Stimulated activated CD8-positive, alpha-beta memory T cell treated with anti-CD3 and anti-CD28 coated beads, Interleukin-4, amount 100 ng/mL, for 4 hours (primary cell): ENCODE results near the gene NUP188.

Experiments
- DNase-seq, 2 donors: peaks; one replicate each; pipeline ENCODE4 v3.0.0-alpha.2; 2020; ENCODE audit warnings: low read depth in 2 of 2, low spot score in 1 of 2

Gene NUP188

DNA sequence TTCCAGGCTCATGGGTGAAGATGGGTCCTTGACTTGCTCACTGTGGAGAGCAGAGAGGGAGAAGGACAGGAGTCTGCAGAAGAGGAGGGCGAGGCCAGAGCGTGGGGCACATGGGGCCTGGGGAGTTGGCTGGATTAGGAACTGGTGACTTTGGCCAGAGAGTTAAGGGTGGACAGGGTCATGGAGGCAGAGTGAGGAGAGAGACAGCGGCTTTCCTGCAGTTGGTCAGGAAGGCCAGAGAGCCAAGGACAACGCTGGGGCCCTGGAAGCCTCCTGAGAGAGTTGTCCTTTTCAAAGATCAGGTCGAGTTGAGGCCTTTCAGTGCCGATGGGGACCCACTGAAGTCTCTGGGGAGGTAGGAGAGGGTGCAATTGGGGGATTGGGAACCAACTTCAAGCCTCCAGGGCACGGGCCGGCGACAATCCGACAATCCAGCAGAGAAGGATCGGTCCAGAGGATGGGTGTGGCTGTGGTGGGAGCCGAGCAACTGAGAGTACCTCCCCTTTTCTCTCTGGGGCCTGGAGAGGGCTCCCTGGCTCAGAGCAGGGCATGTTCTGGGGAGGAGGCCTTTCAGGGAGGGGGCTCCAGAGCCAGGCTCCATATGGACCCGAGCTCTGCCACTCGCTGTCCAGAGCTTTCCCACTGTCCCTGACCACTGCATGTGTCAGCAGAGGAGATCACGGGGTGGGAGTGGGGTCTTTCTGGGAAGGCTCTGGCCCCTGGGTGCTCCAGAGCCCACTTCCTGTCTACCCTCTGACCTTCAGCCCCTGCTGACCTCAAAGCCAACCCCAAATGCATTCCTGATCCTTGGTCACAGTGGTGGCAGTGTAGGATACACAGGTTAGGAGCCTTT lies 34.2 kb upstream of the NUP188 start:
- no peak for DNase-seq

DNA sequence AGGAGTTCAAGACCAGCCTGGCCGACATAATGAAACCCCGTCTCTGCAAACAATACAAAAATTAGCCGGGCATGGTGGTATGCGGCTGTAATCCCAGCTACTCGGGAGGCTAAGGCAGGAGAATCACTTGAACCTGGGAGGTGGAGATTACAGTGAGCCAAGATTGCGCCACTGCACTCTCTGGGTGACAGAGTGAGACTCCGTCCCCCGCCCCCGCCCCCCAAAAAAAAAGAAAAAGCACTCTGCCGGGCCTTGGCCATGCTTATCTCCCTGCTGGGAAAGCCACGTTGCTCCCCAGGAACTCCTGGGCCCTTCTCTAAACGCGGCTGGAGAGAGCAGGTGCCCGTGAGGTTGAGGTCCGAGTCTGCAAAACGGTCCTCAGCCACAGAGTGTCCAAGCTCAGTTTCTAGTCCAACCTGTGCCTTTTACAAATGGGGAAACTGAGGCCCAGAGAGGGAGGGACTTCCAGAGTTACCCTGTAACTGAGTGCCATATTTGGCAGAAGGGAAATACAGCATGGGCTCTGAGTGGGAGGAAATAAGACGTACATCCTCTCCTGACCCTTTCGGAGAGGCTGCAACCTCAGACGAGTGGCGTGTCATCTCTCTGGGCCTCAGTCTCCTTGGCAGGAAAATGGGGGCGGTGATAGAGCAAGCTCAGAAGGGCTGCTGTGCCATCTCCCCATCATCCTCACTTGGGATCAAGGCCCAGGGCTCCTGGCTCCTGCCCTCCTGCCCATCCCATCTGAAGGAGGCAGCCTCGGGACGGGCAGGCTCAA lies 33.3 kb upstream of the NUP188 start:
- no peak for DNase-seq

DNA sequence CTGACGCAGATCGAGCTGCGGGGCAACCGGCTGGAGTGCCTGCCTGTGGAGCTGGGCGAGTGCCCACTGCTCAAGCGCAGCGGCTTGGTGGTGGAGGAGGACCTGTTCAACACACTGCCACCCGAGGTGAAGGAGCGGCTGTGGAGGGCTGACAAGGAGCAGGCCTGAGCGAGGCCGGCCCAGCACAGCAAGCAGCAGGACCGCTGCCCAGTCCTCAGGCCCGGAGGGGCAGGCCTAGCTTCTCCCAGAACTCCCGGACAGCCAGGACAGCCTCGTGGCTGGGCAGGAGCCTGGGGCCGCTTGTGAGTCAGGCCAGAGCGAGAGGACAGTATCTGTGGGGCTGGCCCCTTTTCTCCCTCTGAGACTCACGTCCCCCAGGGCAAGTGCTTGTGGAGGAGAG lies 31.3 kb upstream of the NUP188 start:
- no peak for DNase-seq

DNA sequence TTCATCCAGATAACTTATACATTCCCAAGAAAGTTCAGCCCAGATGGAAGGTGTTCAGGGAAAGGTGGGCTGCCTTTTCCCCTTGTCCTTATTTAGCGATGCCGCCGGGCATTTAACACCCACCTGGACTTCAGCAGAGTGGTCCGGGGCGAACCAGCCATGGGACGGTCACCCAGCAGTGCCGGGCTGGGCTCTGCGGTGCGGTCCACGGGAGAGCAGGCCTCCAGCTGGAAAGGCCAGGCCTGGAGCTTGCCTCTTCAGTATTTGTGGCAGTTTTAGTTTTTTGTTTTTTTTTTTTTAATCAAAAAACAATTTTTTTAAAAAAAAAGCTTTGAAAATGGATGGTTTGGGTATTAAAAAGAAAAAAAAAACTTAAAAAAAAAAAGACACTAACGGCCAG lies 30.8 kb upstream of the NUP188 start:
- no peak for DNase-seq

DNA sequence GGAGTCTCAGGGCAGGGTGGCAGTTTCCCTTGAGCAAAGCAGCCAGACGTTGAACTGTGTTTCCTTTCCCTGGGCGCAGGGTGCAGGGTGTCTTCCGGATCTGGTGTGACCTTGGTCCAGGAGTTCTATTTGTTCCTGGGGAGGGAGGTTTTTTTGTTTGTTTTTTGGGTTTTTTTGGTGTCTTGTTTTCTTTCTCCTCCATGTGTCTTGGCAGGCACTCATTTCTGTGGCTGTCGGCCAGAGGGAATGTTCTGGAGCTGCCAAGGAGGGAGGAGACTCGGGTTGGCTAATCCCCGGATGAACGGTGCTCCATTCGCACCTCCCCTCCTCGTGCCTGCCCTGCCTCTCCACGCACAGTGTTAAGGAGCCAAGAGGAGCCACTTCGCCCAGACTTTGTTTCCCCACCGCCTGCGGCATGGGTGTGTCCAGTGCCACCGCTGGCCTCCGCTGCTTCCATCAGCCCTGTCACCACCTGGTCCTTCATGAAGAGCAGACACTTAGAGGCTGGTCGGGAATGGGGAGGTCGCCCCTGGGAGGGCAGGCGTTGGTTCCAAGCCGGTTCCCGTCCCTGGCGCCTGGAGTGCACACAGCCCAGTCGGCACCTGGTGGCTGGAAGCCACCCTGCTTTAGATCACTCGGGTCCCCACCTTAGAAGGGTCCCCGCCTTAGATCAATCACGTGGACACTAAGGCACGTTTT lies 30.2 kb upstream of the NUP188 start:
- no peak for DNase-seq

DNA sequence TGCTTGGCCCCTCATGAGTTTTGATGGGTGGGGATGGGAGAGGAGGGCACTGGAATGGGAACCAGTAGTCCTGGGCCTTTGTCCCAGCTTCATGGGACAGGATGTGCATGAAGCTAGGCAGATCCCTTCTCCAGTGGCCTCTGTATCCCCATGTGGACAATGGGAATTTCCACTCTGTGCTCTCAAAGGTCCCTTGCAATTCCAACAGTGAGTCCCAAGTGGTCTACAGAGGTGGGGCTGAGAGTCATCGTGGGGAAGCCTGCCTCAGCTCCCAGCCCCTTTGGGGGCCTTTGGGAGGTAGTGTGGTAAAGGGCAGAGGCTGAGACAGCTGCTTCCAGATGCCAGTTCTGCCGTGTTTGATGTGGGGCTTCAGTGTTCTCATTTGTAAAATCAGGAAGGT lies 28.6 kb upstream of the NUP188 start:
- DNase-seq, result no peak

DNA sequence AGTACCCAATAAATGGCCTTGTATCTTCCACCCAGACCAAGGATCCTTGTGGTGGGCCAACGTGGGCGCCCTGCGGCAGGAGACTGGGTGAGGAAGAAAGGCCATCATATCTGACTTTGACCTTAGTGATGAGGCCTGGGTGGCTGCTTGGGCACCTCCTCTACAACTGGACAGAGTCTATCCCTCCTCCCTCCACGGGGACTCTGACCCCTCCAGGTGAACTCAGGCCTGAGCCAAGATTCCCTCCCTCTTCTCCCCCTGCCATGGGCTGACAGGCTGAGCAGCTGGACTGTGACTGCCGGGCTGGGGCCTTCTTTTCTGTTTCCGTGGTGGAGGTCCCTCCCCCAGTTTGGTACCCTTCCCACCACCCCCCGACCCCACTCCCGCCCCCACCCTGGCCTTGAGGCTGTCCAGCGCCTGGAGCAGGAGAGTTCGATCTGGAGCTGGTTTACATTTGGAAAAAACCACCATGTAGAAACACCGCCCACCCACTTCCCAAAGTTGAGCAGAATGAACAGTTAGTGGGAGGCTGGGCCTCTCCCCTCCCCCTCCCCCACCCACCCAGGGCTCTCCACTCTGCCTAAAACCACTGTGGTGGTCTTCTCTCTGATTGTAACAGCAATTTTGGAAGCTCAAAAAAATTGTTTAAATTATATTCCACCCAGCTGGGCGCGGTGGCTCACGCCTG lies 28.0 kb upstream of the NUP188 start:
- no peak for DNase-seq

DNA sequence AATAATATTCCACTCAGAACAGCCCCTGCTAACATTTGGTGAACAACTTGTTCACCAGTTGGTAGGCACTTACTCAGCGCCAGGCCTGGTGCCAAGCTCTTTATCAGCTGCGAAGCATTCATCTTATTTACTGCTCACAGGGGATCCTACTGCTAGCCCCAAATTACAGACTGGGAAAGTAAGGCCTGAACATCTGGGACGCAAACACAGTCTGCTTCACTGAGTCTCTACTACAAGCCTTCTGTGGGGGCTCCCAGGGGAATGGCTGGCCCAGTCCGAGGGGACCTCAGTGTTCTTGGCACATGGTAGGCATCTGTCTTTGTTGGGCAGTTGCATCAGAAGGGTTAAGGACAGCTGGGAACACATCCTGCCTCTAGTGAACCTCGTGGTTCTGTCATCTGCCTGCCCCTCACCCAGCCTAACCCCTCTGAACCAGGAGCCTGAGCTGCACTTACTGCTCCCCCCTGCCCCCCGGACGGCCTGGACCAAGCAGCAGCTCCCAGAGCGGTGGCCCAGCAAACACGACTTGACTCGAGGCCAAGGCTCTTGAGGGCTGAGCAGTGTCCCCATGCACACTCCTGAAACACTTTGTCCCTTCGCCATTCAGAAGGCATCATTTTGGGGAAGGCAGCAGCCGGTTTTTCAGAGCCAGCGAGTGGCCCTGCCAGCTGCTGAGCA lies 27.0 kb upstream of the NUP188 start, which contains the start of gene PHYHD1:
PHYHD1 (plus strand) TSS at position 602 of the 678 bp plus-strand sequence. CDS start 1,342 bp downstream, outside the sequence.
- no peak for DNase-seq

DNA sequence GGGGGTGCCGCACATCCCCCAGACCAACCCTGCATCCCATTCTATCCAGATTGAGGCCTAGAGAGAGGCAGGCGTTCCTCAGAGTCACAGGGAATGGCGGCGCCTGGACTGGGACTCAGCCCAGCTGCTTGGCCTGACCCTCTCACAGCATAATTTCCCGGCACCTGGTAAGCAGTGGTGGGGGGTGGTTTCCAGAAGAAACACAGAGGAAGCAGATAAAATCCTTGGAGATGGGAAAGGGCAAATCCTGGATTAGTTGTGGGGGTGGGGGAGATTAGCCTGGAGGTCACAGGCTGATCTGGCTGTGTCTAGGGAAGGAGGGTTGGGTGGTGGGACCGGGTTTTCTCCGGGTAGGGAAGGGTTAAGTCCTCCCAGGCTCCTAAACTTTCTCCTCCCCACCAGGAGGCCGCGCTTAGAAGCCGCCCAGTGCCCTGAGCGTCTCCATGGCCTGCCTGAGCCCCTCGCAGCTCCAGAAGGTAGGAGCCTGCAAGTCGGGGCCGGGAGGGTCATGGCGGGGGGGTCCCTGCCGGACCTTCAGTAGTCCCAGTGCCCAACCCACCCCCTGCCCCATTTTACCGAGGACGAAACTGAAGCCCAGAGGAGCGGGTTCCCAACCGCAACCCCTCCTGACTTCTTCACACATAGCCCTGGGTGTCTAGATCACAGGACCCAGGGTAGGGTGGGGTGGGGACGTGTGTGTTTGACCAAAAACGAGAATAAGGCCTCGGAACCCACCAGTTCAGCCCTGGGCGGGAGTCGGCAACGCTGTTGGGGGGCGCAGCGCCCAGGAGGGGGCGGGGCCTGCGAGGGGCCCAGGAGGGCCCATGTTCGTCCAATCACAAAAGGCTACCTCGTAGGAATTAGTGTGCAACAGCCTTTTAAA lies 25.4 kb upstream of the NUP188 start:
- DNase-seq, result no peak

DNA sequence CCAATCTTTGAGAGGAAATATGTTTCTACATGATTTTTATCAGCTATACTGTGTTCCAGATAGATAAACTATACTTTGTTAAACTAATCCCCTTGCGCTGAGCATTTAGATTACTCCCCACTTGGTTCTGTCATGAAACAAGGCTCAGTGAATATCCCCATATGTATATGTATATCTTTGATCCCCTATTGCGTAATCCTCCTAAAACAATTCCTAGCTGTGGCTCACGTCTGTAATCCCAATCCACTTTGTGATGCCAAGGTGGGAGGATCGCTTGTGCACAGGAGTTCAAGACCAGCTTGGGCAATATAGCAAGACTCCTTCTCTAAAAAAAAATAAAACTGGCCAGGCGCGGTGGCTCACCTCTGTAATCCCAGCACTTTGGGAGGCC lies 24.0 kb upstream of the NUP188 start:
- DNase-seq, result no peak

DNA sequence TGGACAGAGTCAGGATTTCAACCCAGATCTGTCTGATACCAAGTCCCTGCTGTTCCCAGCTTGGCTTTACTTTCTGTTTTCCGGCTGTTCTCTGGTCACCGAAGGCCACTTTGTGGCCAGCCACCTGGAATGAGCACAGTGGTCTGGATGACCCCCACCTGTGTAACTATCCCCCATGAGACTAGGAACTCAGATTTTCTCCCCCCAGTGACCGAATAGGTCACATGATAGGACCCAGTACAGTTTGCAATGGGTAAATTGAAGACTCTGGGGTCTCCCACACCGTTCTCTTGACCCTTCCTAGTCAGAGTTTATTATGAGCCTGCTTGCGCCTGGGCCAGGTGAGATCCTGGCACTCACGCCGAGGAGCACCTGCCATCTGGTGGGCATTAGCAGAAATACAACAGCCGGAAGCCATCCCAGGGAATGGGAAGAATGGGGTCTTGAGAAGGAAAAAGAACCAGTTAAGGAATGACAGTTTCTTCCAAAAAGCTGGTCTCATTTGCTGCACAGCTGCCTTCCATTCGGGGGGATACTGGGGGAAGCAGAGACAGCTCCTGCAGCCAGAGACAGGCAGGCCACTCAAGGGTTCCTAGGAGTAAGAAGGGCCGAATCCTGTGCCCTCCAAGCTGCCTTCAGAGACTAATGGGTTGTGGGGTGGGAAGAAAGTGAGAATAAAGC lies 19.6 kb upstream of the NUP188 start:
- peak in 1 of 2 donors; percentile 28 for DNase-seq

DNA sequence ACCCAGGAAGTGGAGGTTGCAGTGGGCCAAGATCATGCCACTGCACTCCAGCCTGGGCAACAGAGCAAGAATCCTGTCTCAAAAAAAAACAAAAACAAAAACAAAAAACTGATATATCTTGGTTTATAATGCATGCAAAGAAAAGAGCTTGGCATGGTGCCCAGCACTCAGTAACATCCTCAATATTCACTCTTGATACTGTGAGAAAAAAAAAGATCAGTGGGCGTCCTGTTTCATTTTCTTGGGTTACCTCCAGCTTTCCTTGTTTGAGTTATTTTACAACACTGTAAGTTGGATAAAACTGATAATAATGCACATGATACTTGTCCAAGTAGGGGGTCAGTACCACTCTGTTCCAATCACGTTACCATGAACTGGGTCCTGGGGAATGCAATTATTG lies 18.9 kb upstream of the NUP188 start:
- no peak for DNase-seq

DNA sequence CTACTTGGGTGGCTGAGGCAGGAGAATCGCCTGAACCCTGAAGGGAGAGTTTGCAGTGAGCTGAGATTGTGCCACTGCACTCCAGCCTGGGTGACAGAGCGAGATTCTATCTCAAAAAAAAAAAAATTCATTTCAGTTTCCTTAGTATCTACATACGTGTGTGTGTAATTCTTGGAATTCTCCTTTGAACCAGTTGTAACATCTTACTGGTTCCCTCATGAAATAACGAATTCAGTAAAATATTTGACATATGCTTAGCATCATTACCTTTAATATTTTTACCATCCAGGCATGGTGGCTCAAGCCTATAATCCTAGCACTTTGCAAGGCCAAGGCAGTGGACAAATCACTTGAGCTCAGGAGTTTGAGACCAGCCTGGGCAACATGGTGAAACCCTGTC lies 17.9 kb upstream of the NUP188 start:
- no peak for DNase-seq

DNA sequence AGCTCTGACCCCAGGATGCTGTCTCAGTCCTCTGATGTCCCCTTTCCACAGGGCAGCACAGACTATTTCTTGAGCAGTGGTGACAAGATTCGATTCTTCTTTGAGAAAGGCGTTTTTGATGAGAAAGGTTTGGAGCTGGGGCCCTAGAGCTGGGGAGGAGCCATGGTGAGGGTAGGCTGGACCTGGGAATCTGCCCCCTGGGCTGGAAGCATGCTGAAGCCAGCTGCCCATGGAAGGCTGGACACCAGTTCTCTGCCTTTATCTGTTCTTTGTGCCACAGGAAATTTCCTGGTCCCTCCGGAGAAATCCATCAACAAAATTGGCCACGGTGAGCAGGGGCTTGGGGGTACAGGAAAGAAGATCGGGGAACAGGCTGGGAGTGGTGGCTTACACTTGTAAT lies 13.8 kb upstream of the NUP188 start:
- no peak for DNase-seq

DNA sequence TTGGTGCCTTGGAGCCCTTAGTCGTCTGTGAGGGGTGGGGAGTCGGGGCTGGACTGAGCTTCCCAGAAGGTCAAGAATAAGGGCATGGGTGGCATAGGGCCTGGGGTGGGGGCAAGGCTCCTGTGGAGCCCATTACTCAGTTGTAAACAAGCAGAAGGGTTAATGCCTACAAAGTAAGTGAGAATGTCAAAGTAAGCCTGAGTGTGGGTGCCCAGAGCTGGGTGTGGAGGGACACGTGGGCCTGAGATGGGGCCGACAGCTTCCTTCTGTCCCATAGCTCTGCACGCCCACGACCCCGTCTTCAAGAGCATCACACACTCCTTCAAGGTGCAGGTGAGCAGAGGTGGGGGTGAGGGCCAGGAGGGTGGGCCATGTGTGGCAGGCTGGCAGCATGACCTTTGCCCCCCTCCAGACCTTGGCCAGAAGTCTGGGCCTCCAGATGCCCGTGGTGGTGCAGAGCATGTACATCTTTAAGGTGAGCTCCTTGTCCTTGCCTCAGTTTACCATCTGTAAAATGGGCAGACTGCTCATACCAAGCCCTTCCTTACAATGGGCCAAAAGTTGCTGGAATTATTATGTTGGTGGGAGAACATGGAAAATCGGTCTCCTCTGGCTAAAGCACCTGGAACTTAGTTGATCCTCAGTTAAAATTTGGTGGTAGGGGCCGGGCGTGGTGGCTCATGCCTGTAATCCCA lies 11.2 kb upstream of the NUP188 start:
- no peak for DNase-seq

DNA sequence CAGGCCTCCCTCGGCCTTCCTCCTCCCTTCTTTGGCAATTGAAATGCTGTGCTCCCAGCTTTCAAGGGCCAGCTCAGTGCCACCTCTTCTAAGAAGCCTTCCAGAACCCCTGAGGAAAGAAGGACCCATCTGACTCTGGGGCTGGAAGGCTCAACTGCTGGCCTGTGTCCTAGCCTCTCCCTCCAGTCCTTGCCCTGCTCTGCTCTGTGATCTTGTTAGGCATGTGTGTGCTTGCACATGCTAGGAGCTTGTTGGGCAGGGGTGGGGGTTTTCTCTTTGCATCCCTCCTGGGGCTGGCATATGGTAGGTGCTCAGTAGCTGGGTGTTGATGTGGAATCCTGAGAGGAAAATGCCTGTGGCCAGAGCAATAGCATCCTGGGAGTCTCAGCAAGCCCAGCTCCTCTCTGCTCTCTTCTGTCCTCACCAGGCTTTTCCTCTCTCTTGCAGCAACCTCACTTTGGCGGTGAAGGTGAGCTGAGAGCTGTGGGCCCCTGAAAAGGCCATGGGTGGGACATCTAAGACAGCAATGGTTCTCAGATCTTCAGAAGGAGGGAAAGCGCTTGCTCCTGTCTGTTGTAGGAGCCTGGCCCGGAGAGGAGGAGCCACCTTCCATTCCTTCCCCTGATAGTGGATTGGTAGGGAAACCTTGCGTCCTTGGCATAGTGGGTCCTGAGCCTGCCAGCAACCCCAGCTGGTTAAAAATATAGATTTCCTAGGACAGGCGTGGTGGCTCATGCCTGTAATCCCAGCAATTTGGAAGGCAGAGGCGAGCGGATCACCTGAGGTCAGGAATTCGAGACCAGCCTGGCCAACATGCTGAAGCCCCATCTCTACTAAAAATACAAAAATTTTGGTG lies 10.0 kb upstream of the NUP188 start:
- DNase-seq, result no peak

DNA sequence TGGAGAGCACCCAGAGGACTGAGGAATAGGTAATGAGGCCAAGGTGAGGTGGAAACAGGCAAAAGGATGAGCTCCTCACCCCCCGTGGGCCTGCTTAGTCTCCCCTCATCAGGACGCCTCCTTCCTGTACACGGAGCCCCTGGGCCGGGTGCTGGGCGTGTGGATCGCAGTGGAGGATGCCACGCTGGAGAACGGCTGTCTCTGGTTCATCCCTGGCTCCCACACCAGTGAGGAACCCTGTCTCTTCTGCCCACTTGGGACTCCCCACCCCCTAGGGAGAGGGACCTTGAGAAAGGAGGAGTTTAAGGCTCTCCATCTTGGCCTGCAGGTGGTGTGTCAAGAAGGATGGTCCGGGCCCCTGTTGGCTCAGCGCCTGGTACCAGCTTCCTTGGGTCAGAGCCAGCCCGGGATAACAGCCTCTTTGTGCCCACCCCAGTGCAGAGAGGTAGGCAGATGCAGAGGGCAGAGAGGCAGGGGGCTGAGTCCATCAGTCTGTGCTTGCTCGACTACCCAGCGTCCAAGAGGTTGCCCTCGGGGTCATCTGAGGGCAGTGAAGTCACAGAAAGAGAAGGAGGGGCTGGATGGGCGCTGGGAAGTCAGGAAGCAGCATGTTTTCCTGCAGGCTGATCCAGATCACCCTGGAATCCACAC lies 7.1 kb upstream of the NUP188 start:
- no peak for DNase-seq
